AG20443 (cell line): ENCODE data around the gene ECI1.
A peak's percentile ranks its signal among the peaks of the same experiment; 100 is the strongest.
"Not testable (repeated sequence)": the region's sequence is repeated elsewhere in the genome, so short reads cannot be mapped to it uniquely, and the experiment has no call there.

Experiments
- DNase-seq: peaks from one replicate; pipeline ENCODE4 v3.0.0; 2012; ENCODE audit warnings: low spot score, mixed read lengths

ECI1 gene

GRCh38 chr16:2210386-2211365 is 40.7 kb downstream of the ECI1 start, which contains the start of gene BRICD5:
TSS of gene BRICD5 (minus strand) at chr16:2210863. CDS start at chr16:2210833, 30 bp downstream.
- DNase-seq = peak; percentile 48

GRCh38 chr16:2210009-2210332 is 41.4 kb downstream of the ECI1 start:
- DNase-seq = no peak

GRCh38 chr16:2209258-2210008 is 42.0 kb downstream of the ECI1 start:
- DNase-seq = no peak

GRCh38 chr16:2208772-2209171 is 42.6 kb downstream of the ECI1 start:
- DNase-seq = no peak

GRCh38 chr16:2208308-2208707 is 43.1 kb downstream of the ECI1 start:
- DNase-seq = no peak

- DNase-seq = no peak
Measured at GRCh38 chr16:2207872-2208271, 43.5 kb downstream of the ECI1 start.

- no peak for DNase-seq
Measured at GRCh38 chr16:2206780-2207433, 44.5 kb downstream of the ECI1 start.

- no peak for DNase-seq
Measured at GRCh38 chr16:2206420-2206779, 45.0 kb downstream of the ECI1 start.

- no peak for DNase-seq
Measured at GRCh38 chr16:2205967-2206313, 45.4 kb downstream of the ECI1 start.

- peak; percentile 100 for DNase-seq
Measured at GRCh38 chr16:2205104-2205966, 46.1 kb downstream of the ECI1 start, which contains the start of gene MLST8. TSS of gene MLST8 (plus strand) at chr16:2205454. CDS start at chr16:2206086, 632 bp downstream.

GRCh38 chr16:2204416-2205103 is 46.8 kb downstream of the ECI1 start:
- DNase-seq = no peak

GRCh38 chr16:2203119-2203688 is 48.2 kb downstream of the ECI1 start:
- not testable (repeated sequence) for DNase-seq

GRCh38 chr16:2200313-2200712 is 51.1 kb downstream of the ECI1 start:
- DNase-seq = no peak

GRCh38 chr16:2199621-2200139 is 51.7 kb downstream of the ECI1 start:
- no peak for DNase-seq

- DNase-seq = no peak
Measured at GRCh38 chr16:2199095-2199494, 52.3 kb downstream of the ECI1 start.

GRCh38 chr16:2198283-2198682 is 53.1 kb downstream of the ECI1 start:
- no peak for DNase-seq

- no peak for DNase-seq
Measured at GRCh38 chr16:2197765-2198164, 53.6 kb downstream of the ECI1 start.

GRCh38 chr16:2196981-2197511 is 54.3 kb downstream of the ECI1 start:
- no peak for DNase-seq

- DNase-seq = peak; percentile 60
Measured at GRCh38 chr16:2196162-2196980, 55.0 kb downstream of the ECI1 start, which contains the start of gene CASKIN1. TSS of gene CASKIN1 (minus strand) at chr16:2196605. CDS start at chr16:2196432, 173 bp downstream.
